ENCODE data around the gene MCHR2. TPM values are rescaled to one million over a fixed set of nuclear protein-coding genes. Genes with fewer than 3 reads are reported as not detected.

Gene MCHR2
- total RNA-seq, 1 donor from 2014 or later: not detected

- Mint-ChIP-seq H3K36me3 (ENCODE audit: insufficient read depth) (no peaks in the 10 kb centered on the region), H3K4me3 (ENCODE audit: low read depth) (no peak overlapping the region), H3K9me3 (ENCODE audit: low read depth) (no peaks in the 10 kb centered on the region), H3K27me3 (peaks cover 39% of the 10 kb centered on the region), H3K4me1 (ENCODE audit: low read depth) (peaks cover 1% of the 10 kb centered on the region), H3K27ac (no peak overlapping the region)
- TF ChIP-seq CTCF (IDR thresholded peaks at IDR 0.05; ENCODE audit: unreplicated experiment): no peak
- DNase-seq (ENCODE audit: low spot score, unreplicated experiment): no peak
Observed at GRCh38 chr6:99871641-99872040, 122.4 kb downstream of the MCHR2 start.

Measured in progenitor cell of endocrine pancreas (in vitro differentiated cells).